Activated naive CD8-positive, alpha-beta T cell (primary cell): Measurements from ENCODE around the gene PIR.

ENCODE experiments used
- H3K27ac Mint-ChIP-seq: one replicate; pipeline ENCODE4 v1.8.0; 2021; ENCODE audit warnings: mixed read lengths
- H3K27me3 Mint-ChIP-seq: one replicate; pipeline ENCODE4 v1.8.0; 2021; ENCODE audit warnings: mixed read lengths
- H3K36me3 Mint-ChIP-seq: one replicate; pipeline ENCODE4 v1.8.0; 2021; ENCODE audit warnings: mixed read lengths
- H3K4me1 Mint-ChIP-seq: one replicate; pipeline ENCODE4 v1.8.0; 2021; ENCODE audit warnings: low read depth, mixed read lengths
- H3K4me3 Mint-ChIP-seq: one replicate; pipeline ENCODE4 v1.8.0; 2021; ENCODE audit warnings: mild to moderate bottlenecking, mixed read lengths
- H3K9me3 Mint-ChIP-seq: one replicate; pipeline ENCODE4 v1.8.0; 2021; ENCODE audit warnings: low read depth, mixed read lengths

PIR gene

DNA sequence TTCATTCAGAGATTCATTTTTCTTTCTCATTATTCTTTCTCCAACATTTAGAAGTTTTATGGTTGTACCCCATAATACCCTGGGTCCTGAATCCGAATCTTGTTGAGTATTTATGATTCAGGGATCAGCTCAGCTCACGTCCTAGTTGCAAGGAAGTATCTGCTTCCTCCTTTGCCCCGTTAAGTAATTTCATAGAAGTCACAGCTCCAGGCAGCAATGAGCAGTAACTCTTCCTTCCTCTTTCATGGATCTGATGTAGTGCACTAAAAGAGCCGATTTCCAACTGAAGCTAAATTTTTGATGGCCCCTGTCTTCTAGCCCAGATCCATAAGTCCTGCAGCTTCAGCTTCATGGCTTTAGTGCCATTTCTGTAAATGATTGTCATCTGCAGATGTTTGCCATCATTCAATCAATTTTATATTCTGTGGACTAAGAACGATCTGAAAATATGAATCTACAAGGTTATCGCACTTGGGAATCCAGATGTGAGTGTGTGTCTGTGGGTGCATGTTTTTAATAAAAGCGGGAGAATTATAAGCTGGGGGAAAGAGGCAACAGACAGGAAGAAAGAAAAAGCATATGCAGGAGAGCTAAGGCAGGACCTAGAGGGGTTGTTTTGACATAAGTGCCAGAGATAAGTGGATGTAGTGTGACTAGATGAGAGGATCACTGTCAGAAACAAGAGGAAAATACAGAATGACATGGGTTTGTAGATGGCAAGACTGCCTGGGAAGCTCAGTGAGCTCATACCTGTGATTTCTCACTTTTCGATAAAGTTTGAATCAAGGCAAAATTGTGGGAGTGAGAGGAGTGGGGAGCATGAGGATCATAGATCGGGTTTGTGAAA, 126.4 kb downstream of the PIR start:
- H3K27me3 Mint-ChIP-seq, result peaks cover 8% of the 10 kb centered on the region
- no peaks in the 10 kb centered on the region for H3K9me3 Mint-ChIP-seq
- no peaks in the 10 kb centered on the region for H3K36me3 Mint-ChIP-seq
- no peaks in the 10 kb centered on the region for H3K4me1 Mint-ChIP-seq
- no peak overlapping the region for H3K27ac Mint-ChIP-seq
- H3K4me3 Mint-ChIP-seq, result no peak overlapping the region

DNA sequence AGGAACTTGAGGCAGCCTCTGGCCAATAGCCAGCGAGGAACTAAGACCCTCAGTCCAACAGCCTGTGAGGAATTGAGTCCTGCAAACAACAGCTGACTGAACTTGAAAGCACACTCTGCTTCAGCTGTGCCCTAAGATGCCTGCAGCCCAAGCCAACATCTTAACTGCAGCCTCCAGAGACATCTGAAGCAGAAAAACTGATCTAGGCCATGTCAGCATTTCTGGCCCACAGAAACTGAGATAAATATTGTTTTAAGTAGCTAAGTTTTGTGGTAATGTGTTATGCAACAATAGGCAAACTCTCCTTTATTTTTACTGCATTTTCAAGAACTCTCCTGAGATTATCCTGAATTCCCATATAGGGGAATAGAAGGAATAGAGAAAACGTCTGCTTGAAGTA, 133.4 kb downstream of the PIR start:
- no peak overlapping the region for H3K4me3 Mint-ChIP-seq

DNA sequence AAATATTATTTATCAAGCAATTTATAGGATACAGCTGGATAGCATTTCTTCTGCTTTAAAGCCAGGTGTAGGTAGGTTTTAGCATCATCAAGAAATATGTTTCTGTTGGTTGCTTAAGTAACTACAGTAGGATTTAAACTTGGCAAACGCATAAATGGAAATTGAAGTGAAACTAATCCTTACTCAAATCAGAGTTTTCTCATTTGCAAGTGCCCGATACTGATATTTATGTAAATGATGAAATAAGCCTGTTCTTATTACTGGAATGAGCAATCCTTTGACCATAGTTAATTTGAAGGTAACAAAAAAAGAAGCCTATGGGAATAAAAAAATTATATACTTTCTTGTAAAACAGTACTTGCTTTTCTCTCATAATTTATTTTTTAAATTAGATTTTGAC, 134.6 kb downstream of the PIR start:
- H3K27me3 Mint-ChIP-seq, result no peaks in the 10 kb centered on the region
- H3K36me3 Mint-ChIP-seq, result no peaks in the 10 kb centered on the region
- H3K9me3 Mint-ChIP-seq, result no peaks in the 10 kb centered on the region
- H3K27ac Mint-ChIP-seq, result no peak overlapping the region
- no peaks in the 10 kb centered on the region for H3K4me1 Mint-ChIP-seq
- no peak overlapping the region for H3K4me3 Mint-ChIP-seq

More for the DNA sequence above, 133.4 kb downstream of the PIR start:
- Mint-ChIP-seq H3K36me3 (no peaks in the 10 kb centered on the region), H3K27me3 (no peaks in the 10 kb centered on the region), H3K27ac (no peak overlapping the region), H3K9me3 (no peaks in the 10 kb centered on the region), H3K4me1 (no peaks in the 10 kb centered on the region)

DNA sequence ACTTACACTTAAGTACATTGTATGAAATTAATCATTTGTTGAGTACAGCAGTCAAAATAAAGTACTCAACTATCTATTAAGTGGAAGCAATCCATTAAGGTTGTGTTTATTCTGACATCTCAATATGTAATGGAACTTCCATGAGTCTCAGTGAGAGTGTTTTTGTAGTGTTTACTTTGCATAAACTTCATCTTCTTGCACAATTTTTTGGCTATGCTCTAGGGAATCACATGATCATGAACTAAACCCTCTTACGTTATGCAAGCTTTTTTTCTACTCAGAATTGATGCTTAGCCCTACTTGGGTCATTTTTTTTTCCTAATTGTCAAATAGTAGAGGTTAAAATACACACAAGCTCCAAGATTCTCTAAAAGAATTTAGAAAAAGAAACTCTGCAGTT, 136.7 kb downstream of the PIR start:
- Mint-ChIP-seq H3K4me1 (no peaks in the 10 kb centered on the region), H3K27me3 (no peaks in the 10 kb centered on the region), H3K9me3 (no peaks in the 10 kb centered on the region), H3K4me3 (no peak overlapping the region), H3K36me3 (no peaks in the 10 kb centered on the region), H3K27ac (no peak overlapping the region)

DNA sequence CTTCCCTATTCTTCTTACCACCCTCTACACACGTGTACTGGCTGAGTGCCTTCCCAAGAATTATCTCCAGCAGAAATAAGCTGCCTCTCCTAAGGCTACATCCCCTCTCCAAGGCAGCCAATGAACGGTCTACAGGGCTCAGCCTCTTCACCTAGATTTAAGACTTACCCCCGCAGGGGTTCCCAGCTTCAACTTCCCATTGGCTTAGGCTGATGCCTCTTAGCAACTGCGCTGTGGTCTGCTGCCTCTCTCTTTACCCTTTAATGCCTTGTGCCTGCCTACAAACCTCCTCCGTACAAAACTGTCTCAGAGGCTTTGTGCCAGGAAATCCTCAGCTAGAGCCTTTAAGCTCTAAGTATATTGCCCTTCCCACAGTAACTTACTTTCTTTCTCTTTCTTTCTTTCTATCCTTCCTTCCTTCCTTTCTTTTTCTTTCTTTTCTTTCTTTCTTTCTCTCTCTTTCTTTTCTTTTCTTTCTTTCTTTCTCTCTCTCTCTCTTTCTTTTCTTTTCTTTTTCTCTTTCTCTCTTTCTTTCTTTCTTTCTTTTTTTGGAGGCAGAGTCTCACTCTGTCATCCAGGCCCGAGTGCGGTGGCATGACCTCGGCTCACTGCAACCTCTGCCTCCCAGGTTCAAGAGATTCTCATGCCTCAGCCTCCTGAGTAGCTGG, 142.7 kb downstream of the PIR start:
- Mint-ChIP-seq H3K27ac (no peak overlapping the region), H3K4me3 (no peak overlapping the region)

DNA sequence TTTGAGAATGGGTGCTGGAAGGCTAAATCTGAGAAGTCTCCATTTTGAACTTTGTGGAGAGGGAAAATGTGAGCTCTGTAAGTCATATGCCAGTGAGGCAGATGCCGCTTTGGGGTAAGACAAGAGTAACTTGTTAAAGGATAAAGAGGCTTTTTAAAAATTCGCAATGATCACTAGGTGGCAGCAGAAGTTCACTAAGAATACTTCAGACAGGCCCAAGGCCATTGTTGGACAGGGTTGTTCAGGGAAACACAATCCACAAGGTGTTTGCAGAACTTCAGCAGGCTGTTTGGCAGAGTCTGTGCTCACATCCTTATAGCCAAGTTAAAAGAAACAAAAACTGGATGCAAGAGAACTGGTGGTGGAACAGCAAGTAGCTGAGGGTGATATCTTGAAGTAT, 144.1 kb downstream of the PIR start:
- H3K27ac Mint-ChIP-seq, result peak overlapping the region; percentile 5
- H3K4me1 Mint-ChIP-seq, result no peaks in the 10 kb centered on the region
- H3K36me3 Mint-ChIP-seq, result no peaks in the 10 kb centered on the region
- no peaks in the 10 kb centered on the region for H3K9me3 Mint-ChIP-seq
- peaks cover 1% of the 10 kb centered on the region for H3K27me3 Mint-ChIP-seq
- no peak overlapping the region for H3K4me3 Mint-ChIP-seq

More for the DNA sequence above, 142.7 kb downstream of the PIR start:
- Mint-ChIP-seq H3K4me1 (no peaks in the 10 kb centered on the region), H3K27me3 (peaks cover 1% of the 10 kb centered on the region), H3K9me3 (no peaks in the 10 kb centered on the region), H3K36me3 (no peaks in the 10 kb centered on the region)

DNA sequence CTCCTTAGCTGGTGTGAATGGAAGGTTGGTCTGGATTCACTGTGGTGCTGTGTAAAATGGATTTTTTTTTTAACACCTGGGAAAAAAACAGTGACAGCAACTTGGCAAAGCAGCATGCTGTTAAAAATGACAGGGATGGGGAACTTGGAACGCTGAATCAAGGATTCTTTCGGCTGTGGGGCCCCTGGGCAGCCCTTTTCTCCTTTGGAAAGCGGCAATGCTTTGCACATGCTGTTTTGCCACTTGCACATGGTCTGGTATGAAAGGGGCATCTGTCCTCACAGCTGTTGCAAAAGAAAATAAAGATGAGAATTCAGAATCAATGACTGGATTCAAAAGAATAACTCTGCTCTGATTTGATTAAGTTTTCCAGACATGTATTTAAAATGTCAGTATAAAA, 147.2 kb downstream of the PIR start:
- H3K27ac Mint-ChIP-seq, result no peak overlapping the region
- no peak overlapping the region for H3K4me3 Mint-ChIP-seq
- no peaks in the 10 kb centered on the region for H3K4me1 Mint-ChIP-seq
- no peaks in the 10 kb centered on the region for H3K9me3 Mint-ChIP-seq
- no peaks in the 10 kb centered on the region for H3K36me3 Mint-ChIP-seq
- H3K27me3 Mint-ChIP-seq, result peaks cover 2% of the 10 kb centered on the region

DNA sequence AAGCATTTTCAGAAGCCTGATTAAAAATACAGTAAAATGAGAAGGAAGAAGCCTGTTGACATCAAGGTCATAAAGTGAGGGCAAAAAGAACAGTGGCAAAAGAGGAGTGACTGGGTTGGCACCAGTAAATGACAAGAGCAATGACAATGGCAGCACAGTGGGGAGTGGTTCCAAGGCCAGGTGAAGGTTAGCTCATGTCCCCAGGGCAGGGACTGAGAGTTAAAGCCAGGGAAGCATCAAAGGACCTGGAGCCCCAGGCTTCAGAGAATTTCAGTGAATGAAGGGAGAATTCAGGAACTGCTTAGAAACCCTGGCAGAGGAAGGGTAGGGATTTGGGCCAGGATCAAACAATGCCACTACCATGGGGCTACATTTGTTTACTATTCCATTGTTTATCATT, 149.0 kb downstream of the PIR start:
- Mint-ChIP-seq H3K4me3 (no peak overlapping the region), H3K27me3 (peaks cover 3% of the 10 kb centered on the region), H3K9me3 (no peaks in the 10 kb centered on the region), H3K36me3 (no peaks in the 10 kb centered on the region), H3K4me1 (no peaks in the 10 kb centered on the region), H3K27ac (no peak overlapping the region)

DNA sequence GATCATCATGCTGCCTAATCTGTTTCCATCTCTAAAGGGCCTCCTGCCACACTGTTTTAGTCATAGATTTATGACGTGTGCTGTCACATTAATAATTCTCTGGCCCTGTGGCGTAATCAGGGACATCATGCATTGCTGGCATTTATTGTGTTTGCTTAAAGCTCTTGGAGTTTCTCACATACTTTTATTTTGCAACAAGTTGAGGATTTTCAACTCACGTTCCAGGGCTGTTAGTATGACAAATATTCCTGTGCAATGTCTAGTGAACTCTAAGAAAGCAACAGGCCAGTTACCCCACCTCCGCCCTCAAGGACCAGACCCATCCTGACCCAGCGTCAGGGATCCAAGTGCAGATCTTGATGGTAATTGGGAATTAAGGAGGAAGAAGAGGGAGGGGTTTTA, 150.1 kb downstream of the PIR start:
- Mint-ChIP-seq H3K9me3 (no peaks in the 10 kb centered on the region), H3K4me1 (no peaks in the 10 kb centered on the region), H3K4me3 (no peak overlapping the region), H3K27ac (no peak overlapping the region), H3K27me3 (peaks cover 3% of the 10 kb centered on the region), H3K36me3 (no peaks in the 10 kb centered on the region)

DNA sequence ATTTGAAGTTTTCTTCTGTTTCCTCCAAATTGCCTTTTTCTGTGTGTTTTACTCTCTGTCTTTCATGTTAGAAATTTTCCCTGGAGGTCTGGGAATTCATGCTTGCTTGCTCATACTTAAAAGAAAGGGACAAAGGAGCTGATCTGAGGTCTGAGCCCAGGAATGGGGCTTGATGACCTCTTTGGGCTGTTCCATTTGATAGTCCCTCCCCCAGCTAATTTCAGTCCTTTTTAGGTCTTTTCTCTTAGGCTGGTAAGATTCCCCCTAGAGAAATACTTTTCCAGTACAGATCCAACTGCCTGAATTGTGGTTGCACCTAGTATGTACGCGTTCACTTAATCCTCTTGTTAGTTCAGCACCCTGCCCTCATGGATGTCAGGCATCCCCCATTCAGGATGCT, 152.3 kb downstream of the PIR start:
- no peak overlapping the region for H3K4me3 Mint-ChIP-seq
- H3K27me3 Mint-ChIP-seq, result peaks cover 2% of the 10 kb centered on the region
- H3K27ac Mint-ChIP-seq, result no peak overlapping the region
- no peaks in the 10 kb centered on the region for H3K9me3 Mint-ChIP-seq
- H3K36me3 Mint-ChIP-seq, result no peaks in the 10 kb centered on the region
- H3K4me1 Mint-ChIP-seq, result peaks cover 5% of the 10 kb centered on the region

DNA sequence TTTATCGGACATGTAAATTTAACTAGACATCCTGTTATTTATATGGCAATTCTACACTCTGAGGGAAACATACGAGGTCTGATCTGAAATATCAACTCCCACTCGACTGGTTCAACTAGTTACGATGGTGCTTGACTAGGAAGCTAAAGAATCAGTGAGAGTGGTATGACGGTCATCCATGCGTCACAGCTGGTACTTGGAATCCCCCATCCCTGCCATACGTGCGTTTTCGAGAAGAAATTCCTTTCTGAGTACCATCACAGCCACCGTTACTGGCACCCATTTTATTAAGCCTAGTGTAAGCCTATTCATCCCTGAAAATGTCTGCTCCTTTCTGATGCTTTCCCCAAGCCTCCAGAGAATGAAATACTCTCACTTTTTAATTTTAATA, 157.1 kb downstream of the PIR start:
- Mint-ChIP-seq H3K27me3 (peaks cover 2% of the 10 kb centered on the region), H3K27ac (peak overlapping the region; percentile 75), H3K9me3 (no peaks in the 10 kb centered on the region), H3K36me3 (no peaks in the 10 kb centered on the region), H3K4me1 (peaks cover 12% of the 10 kb centered on the region), H3K4me3 (peak overlapping the region; percentile 91)

DNA sequence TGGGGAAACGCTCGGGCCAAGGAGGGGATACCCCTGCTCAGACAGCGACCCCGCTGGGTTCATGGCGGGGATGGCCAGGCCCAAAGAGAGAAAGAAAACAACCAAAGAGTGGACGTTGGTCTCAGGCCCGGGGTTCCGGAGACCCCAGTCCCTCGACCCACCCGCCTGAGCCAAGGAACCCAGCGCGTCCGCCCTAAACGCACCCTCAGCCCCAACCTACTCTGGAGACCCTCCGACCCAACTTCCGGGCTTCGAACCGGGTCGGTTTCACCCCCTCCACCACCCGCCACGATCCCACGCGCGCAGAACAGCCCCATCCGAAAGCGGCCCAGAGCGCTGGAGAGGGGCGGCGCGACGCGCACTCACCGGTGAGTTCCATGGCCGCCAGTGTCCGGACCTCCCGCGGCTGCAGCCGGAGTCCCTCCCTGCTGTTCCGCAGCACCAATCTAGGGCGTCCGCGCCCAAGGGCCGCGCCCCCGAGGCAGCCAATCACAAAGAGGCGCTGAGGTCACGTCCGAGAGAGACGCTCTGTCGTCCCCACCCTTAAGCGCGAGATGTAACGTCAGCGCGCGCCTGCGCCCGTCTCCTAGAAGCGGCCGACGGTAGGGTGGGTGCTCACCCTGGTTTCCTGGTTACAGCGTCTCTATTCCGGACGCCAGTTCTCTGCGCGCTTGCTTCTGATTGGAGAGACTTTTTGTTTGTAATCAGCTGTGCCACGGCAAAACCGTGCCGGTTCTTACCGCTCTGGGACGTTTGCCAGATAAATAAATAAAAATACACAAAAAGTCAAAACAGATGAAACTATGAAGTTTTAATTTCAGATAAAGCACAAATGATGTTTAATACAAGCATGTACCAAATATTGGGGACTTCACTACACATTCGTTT, 157.8 kb downstream of the PIR start, which contains the start of gene PIGA:
Gene PIGA, minus strand, starts transcription at position 389 of the 888 bp plus-strand sequence. CDS start 3,593 bp downstream, outside the sequence.
- peaks cover 12% of the 10 kb centered on the region for H3K4me1 Mint-ChIP-seq
- H3K36me3 Mint-ChIP-seq, result no peaks in the 10 kb centered on the region
- H3K9me3 Mint-ChIP-seq, result no peaks in the 10 kb centered on the region
- peak within 1 kb of the TSS; percentile 91 for H3K4me3 Mint-ChIP-seq
- H3K27ac Mint-ChIP-seq, result peak within 1 kb of the TSS; percentile 75
- H3K27me3 Mint-ChIP-seq, result no peaks in the 10 kb centered on the region
